DMS 273 treated with DMSO at 0.1 percent for 48 hours (cell line): ENCODE data around the gene NKAIN4.

Source experiments
- DNase-seq: peaks from one replicate; lab custom pipeline; 2025; lab: John Stamatoyannopoulos, UW

NKAIN4 gene

GRCh38 chr20:63218701-63219446 lies 35.4 kb downstream of the NKAIN4 start:
- no peak for DNase-seq

GRCh38 chr20:63217706-63218105 lies 36.6 kb downstream of the NKAIN4 start:
- DNase-seq = no peak

GRCh38 chr20:63216849-63217471 lies 37.3 kb downstream of the NKAIN4 start:
- no peak for DNase-seq

- DNase-seq = peak; percentile 82
Observed at GRCh38 chr20:63216041-63216848, 38.0 kb downstream of the NKAIN4 start, which contains the start of gene YTHDF1. Gene YTHDF1, minus strand, starts transcription at chr20:63216131. Its CDS starts 239 bp downstream, at chr20:63215892.

- no peak for DNase-seq
Observed at GRCh38 chr20:63215101-63216040, 38.9 kb downstream of the NKAIN4 start.

- no peak for DNase-seq
Observed at GRCh38 chr20:63214514-63214913, 39.7 kb downstream of the NKAIN4 start.

- no peak for DNase-seq
Observed at GRCh38 chr20:63212792-63213191, 41.5 kb downstream of the NKAIN4 start.

- no peak for DNase-seq
Observed at GRCh38 chr20:63212393-63212730, 41.9 kb downstream of the NKAIN4 start.

- no peak for DNase-seq
Observed at GRCh38 chr20:63210011-63210605, 44.2 kb downstream of the NKAIN4 start.

GRCh38 chr20:63208346-63208909 lies 45.8 kb downstream of the NKAIN4 start:
- DNase-seq = no peak

GRCh38 chr20:63206878-63207277 lies 47.4 kb downstream of the NKAIN4 start:
- no peak for DNase-seq

- no peak for DNase-seq
Observed at GRCh38 chr20:63205896-63206295, 48.4 kb downstream of the NKAIN4 start.

- DNase-seq = no peak
Observed at GRCh38 chr20:63204362-63204761, 49.9 kb downstream of the NKAIN4 start.

GRCh38 chr20:63202811-63203526 lies 51.3 kb downstream of the NKAIN4 start:
- DNase-seq = no peak

- DNase-seq = no peak
Observed at GRCh38 chr20:63202021-63202420, 52.2 kb downstream of the NKAIN4 start.

GRCh38 chr20:63198606-63199005 lies 55.7 kb downstream of the NKAIN4 start:
- no peak for DNase-seq

- DNase-seq = no peak
Observed at GRCh38 chr20:63196768-63197470, 57.3 kb downstream of the NKAIN4 start.

- no peak for DNase-seq
Observed at GRCh38 chr20:63194797-63195173, 59.5 kb downstream of the NKAIN4 start.

- no peak for DNase-seq
Observed at GRCh38 chr20:63194007-63194796, 60.1 kb downstream of the NKAIN4 start.
